Neural cell (in vitro differentiated cells): ENCODE results near the gene DAPK2.

Experiments
- EZH2 ChIP-seq: fragments of 200-600, 300-800 bp; shearing (Covaris generic), sonication (generic); IDR thresholded peaks from 2 replicates; pipeline ENCODE4 v1.6.1; 2014; ENCODE audit warnings: antibody characterized with exemption, low read length, borderline replicate concordance, mild to moderate bottlenecking; ENCODE audit not compliant: insufficient read depth, poor library complexity, severe bottlenecking
- TAF1 ChIP-seq: IDR thresholded peaks from 2 replicates; pipeline ENCODE4 v1.6.1; 2012; ENCODE audit warnings: low read depth
- TF ChIP-seq, protein P1 (sequence below): IDR thresholded peaks from 2 replicates; pipeline ENCODE4 v1.6.1; 2012; ENCODE audit warnings: borderline replicate concordance
- TF ChIP-seq, protein P2 (sequence below): fragments of 450-650 bp; IDR thresholded peaks from 2 replicates; pipeline ENCODE4 v1.5.1; 2014; ENCODE audit warnings: antibody characterized with exemption, mild to moderate bottlenecking, moderate library complexity; ENCODE audit not compliant: poor library complexity, severe bottlenecking

DNA sequence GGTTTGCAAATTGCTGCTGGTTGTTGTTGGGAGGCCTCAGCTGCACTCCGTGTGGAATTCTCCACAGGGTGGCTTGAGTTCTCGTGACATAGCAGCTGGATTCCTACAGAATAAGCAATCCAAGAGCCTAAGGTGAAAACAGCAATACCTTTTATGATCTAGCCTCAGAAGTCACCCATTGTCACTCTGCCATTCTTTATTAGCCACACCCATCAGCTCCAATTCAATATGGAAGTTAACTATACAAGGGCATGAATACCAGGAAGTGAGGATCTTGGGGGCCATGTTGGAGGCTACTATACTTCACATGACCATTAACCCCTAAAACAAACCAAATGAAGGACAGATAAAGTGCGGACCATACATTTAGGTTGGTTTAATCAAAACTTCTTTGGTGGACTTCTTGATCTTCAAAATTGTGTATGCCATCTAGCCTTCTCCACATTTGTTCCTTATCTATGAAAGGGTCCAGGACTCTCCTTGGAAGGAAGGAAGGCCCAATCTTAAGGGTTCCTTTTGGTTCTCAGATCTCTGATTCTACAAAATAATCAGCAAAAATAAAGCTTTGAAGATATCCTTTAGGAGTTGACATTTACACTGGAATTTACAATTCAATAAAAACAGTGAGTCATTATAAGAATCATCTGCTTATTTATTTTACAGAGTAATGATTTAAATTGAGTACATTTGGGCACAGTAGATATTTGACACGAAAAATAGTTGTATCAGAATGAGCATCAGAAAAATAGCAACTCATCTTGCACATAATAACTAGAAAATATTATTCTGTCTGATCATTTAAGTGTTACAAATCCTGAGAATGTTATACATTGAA lies 25.9 kb upstream of the DAPK2 start:
- TF ChIP-seq, protein P1, sequence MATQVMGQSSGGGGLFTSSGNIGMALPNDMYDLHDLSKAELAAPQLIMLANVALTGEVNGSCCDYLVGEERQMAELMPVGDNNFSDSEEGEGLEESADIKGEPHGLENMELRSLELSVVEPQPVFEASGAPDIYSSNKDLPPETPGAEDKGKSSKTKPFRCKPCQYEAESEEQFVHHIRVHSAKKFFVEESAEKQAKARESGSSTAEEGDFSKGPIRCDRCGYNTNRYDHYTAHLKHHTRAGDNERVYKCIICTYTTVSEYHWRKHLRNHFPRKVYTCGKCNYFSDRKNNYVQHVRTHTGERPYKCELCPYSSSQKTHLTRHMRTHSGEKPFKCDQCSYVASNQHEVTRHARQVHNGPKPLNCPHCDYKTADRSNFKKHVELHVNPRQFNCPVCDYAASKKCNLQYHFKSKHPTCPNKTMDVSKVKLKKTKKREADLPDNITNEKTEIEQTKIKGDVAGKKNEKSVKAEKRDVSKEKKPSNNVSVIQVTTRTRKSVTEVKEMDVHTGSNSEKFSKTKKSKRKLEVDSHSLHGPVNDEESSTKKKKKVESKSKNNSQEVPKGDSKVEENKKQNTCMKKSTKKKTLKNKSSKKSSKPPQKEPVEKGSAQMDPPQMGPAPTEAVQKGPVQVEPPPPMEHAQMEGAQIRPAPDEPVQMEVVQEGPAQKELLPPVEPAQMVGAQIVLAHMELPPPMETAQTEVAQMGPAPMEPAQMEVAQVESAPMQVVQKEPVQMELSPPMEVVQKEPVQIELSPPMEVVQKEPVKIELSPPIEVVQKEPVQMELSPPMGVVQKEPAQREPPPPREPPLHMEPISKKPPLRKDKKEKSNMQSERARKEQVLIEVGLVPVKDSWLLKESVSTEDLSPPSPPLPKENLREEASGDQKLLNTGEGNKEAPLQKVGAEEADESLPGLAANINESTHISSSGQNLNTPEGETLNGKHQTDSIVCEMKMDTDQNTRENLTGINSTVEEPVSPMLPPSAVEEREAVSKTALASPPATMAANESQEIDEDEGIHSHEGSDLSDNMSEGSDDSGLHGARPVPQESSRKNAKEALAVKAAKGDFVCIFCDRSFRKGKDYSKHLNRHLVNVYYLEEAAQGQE: no peak
- TF ChIP-seq, protein P2, sequence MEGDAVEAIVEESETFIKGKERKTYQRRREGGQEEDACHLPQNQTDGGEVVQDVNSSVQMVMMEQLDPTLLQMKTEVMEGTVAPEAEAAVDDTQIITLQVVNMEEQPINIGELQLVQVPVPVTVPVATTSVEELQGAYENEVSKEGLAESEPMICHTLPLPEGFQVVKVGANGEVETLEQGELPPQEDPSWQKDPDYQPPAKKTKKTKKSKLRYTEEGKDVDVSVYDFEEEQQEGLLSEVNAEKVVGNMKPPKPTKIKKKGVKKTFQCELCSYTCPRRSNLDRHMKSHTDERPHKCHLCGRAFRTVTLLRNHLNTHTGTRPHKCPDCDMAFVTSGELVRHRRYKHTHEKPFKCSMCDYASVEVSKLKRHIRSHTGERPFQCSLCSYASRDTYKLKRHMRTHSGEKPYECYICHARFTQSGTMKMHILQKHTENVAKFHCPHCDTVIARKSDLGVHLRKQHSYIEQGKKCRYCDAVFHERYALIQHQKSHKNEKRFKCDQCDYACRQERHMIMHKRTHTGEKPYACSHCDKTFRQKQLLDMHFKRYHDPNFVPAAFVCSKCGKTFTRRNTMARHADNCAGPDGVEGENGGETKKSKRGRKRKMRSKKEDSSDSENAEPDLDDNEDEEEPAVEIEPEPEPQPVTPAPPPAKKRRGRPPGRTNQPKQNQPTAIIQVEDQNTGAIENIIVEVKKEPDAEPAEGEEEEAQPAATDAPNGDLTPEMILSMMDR: no peak
- no peak for TF ChIP-seq TAF1
- no peak for TF ChIP-seq EZH2
